MG63 (cell line): ENCODE measurements around the gene GUCY1A1. TPM values are rescaled to one million over a fixed set of nuclear protein-coding genes. Genes with fewer than 3 reads are reported as not detected.
A peak's percentile ranks its signal among the peaks of the same experiment; 100 is the strongest.

Experiments
- DNase-seq: peaks from one replicate; pipeline ENCODE4 v3.0.0-alpha.2; 2020
- H3K27me3 ChIP-seq: fragments of 250-450 bp; sonication (Bioruptor Pico); 2 replicates; pipeline ENCODE4 v1.5.1; 2020; ENCODE audit warnings: mild to moderate bottlenecking, moderate library complexity
- H3K36me3 ChIP-seq: fragments of 250-450 bp; sonication (Bioruptor Pico); 2 replicates; pipeline ENCODE4 v1.5.1; 2020; ENCODE audit warnings: mild to moderate bottlenecking, moderate library complexity
- H3K4me3 ChIP-seq: fragments of 250-450 bp; sonication (Bioruptor Pico); 2 replicates; pipeline ENCODE4 v1.5.1; 2020; ENCODE audit warnings: mild to moderate bottlenecking, moderate library complexity
- H3K9me3 ChIP-seq: fragments of 250-450 bp; sonication (Bioruptor Pico); 2 replicates; pipeline ENCODE4 v1.5.1; 2020; ENCODE audit warnings: mild to moderate bottlenecking, moderate library complexity
- total RNA-seq: library from RNA; depleted of rRNA; stranded (reverse); fragments of >200 nt; shearing (Covaris generic); gene quantifications from 2 replicates; pipeline ENCODE4 v1.2.3, GENCODE V29; 2014; ENCODE audit warnings: low replicate concordance

Gene GUCY1A1
- total RNA-seq, 1 experiment from 2014 or later: not detected

GRCh38 chr4:155742310-155743015 is 75.8 kb downstream of the GUCY1A1 start:
- no peaks in the 10 kb centered on the region for H3K9me3 ChIP-seq
- DNase-seq: no peak
- no peak overlapping the region for H3K4me3 ChIP-seq
- no peaks in the 10 kb centered on the region for H3K36me3 ChIP-seq
- no peaks in the 10 kb centered on the region for H3K27me3 ChIP-seq

- Histone ChIP-seq H3K36me3 (no peaks in the 10 kb centered on the region), H3K27me3 (no peaks in the 10 kb centered on the region), H3K4me3 (no peak overlapping the region), H3K9me3 (no peaks in the 10 kb centered on the region)
- peak; percentile 22 for DNase-seq
Measured at GRCh38 chr4:155745984-155746383, 79.3 kb downstream of the GUCY1A1 start.

- H3K36me3 ChIP-seq: no peaks in the 10 kb centered on the region
- no peaks in the 10 kb centered on the region for H3K27me3 ChIP-seq
- no peak overlapping the region for H3K4me3 ChIP-seq
- no peak for DNase-seq
- H3K9me3 ChIP-seq: no peaks in the 10 kb centered on the region
Measured at GRCh38 chr4:155748039-155748438, 81.4 kb downstream of the GUCY1A1 start.

- no peak for DNase-seq
- Histone ChIP-seq H3K4me3 (no peak overlapping the region), H3K36me3 (no peaks in the 10 kb centered on the region), H3K9me3 (no peaks in the 10 kb centered on the region), H3K27me3 (no peaks in the 10 kb centered on the region)
Measured at GRCh38 chr4:155749041-155749440, 82.4 kb downstream of the GUCY1A1 start.

- no peaks in the 10 kb centered on the region for H3K36me3 ChIP-seq
- DNase-seq: no peak
- H3K27me3 ChIP-seq: no peaks in the 10 kb centered on the region
- no peaks in the 10 kb centered on the region for H3K9me3 ChIP-seq
- no peak overlapping the region for H3K4me3 ChIP-seq
Measured at GRCh38 chr4:155751569-155751968, 84.9 kb downstream of the GUCY1A1 start.

GRCh38 chr4:155757745-155758265 is 91.2 kb downstream of the GUCY1A1 start:
- H3K27me3 ChIP-seq: no peaks in the 10 kb centered on the region
- no peaks in the 10 kb centered on the region for H3K9me3 ChIP-seq
- no peaks in the 10 kb centered on the region for H3K36me3 ChIP-seq
- DNase-seq: no peak
- no peak overlapping the region for H3K4me3 ChIP-seq

GRCh38 chr4:155758481-155759371 is 92.1 kb downstream of the GUCY1A1 start, which contains the start of gene GUCY1B1:
TSS of gene GUCY1B1 (plus strand) at chr4:155759021. CDS start at chr4:155759141, 120 bp downstream.
- DNase-seq: peak; percentile 90
- Histone ChIP-seq H3K4me3 (peak within 1 kb of the TSS; percentile 57), H3K27me3 (no peaks in the 10 kb centered on the region), H3K36me3 (no peaks in the 10 kb centered on the region), H3K9me3 (no peaks in the 10 kb centered on the region)

- Histone ChIP-seq H3K36me3 (no peaks in the 10 kb centered on the region), H3K4me3 (peak overlapping the region; percentile 57), H3K9me3 (no peaks in the 10 kb centered on the region), H3K27me3 (no peaks in the 10 kb centered on the region)
- DNase-seq: peak; percentile 28
Measured at GRCh38 chr4:155759372-155760252, 93.0 kb downstream of the GUCY1A1 start.

GRCh38 chr4:155761047-155761446 is 94.4 kb downstream of the GUCY1A1 start:
- Histone ChIP-seq H3K27me3 (no peaks in the 10 kb centered on the region), H3K36me3 (no peaks in the 10 kb centered on the region), H3K9me3 (no peaks in the 10 kb centered on the region), H3K4me3 (no peak overlapping the region)
- DNase-seq: no peak

GRCh38 chr4:155761916-155762315 is 95.3 kb downstream of the GUCY1A1 start:
- no peaks in the 10 kb centered on the region for H3K36me3 ChIP-seq
- no peaks in the 10 kb centered on the region for H3K9me3 ChIP-seq
- no peak overlapping the region for H3K4me3 ChIP-seq
- H3K27me3 ChIP-seq: no peaks in the 10 kb centered on the region
- no peak for DNase-seq

GRCh38 chr4:155762334-155762733 is 95.7 kb downstream of the GUCY1A1 start:
- Histone ChIP-seq H3K27me3 (no peaks in the 10 kb centered on the region), H3K36me3 (no peaks in the 10 kb centered on the region), H3K4me3 (no peak overlapping the region), H3K9me3 (no peaks in the 10 kb centered on the region)
- DNase-seq: no peak

- no peaks in the 10 kb centered on the region for H3K27me3 ChIP-seq
- no peak overlapping the region for H3K4me3 ChIP-seq
- DNase-seq: no peak
- H3K9me3 ChIP-seq: no peaks in the 10 kb centered on the region
- H3K36me3 ChIP-seq: no peaks in the 10 kb centered on the region
Measured at GRCh38 chr4:155763551-155763950, 96.9 kb downstream of the GUCY1A1 start.

GRCh38 chr4:155765149-155765548 is 98.5 kb downstream of the GUCY1A1 start:
- DNase-seq: no peak
- no peaks in the 10 kb centered on the region for H3K9me3 ChIP-seq
- no peaks in the 10 kb centered on the region for H3K27me3 ChIP-seq
- H3K36me3 ChIP-seq: no peaks in the 10 kb centered on the region
- H3K4me3 ChIP-seq: no peak overlapping the region

GRCh38 chr4:155766622-155767021 is 100.0 kb downstream of the GUCY1A1 start:
- no peak for DNase-seq
- Histone ChIP-seq H3K9me3 (no peaks in the 10 kb centered on the region), H3K36me3 (no peaks in the 10 kb centered on the region), H3K4me3 (no peak overlapping the region), H3K27me3 (no peaks in the 10 kb centered on the region)

- H3K9me3 ChIP-seq: no peaks in the 10 kb centered on the region
- no peak for DNase-seq
- no peak overlapping the region for H3K4me3 ChIP-seq
- no peaks in the 10 kb centered on the region for H3K27me3 ChIP-seq
- no peaks in the 10 kb centered on the region for H3K36me3 ChIP-seq
Measured at GRCh38 chr4:155768370-155768769, 101.7 kb downstream of the GUCY1A1 start.

- no peak for DNase-seq
- Histone ChIP-seq H3K27me3 (no peaks in the 10 kb centered on the region), H3K4me3 (no peak overlapping the region), H3K9me3 (no peaks in the 10 kb centered on the region), H3K36me3 (no peaks in the 10 kb centered on the region)
Measured at GRCh38 chr4:155769090-155769489, 102.4 kb downstream of the GUCY1A1 start.
